ENCODE data around the gene ANGPT4. TPM values are rescaled to one million over a fixed set of nuclear protein-coding genes. Genes with fewer than 3 reads are reported as not detected.
"Not testable (repeated sequence)": the region's sequence is repeated elsewhere in the genome, so short reads cannot be mapped to it uniquely, and the experiment has no call there.

ANGPT4 gene
- polyA plus RNA-seq, 1 experiment, result not detected

DNA sequence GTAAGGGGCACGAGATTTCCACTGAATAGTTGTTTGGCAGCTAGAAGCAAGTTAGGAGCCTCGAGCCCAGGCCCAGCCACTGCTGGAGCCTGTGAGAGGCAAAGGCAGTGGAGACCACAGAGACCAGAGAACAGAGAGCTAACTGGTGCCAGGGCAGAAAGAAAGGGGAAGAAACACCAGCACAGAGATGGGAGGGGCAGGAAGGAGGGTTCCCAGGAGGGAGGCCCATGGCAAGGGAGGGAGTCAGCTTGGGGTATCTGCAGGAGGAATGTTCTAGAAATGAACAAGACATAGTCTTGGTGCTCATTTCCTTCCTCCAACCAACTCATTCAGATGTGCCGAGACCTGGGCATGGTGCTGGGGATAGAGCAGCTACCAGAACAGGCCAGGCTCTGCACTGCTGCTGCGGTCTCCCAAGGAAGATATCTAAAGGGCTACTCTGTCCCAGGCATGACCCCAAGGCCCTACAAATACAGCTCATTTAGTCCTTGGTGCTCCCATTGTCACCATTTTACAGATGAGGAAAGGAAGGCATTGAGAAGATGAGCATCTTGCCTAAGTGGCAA lies 10.7 kb downstream of the ANGPT4 start:
- Histone ChIP-seq H3K9me3 (ENCODE audit: control insufficient read depth, insufficient read depth, low read length) (no peaks in the 10 kb centered on the region), H3K27me3 (ENCODE audit: control insufficient read depth, insufficient read depth, low read length) (peaks cover 2% of the 10 kb centered on the region), H3K4me3 (ENCODE audit: low read depth, low read length) (no peak overlapping the region), H3K27ac (ENCODE audit: low read depth, low read length) (no peak overlapping the region)
- TF ChIP-seq, protein P1, sequence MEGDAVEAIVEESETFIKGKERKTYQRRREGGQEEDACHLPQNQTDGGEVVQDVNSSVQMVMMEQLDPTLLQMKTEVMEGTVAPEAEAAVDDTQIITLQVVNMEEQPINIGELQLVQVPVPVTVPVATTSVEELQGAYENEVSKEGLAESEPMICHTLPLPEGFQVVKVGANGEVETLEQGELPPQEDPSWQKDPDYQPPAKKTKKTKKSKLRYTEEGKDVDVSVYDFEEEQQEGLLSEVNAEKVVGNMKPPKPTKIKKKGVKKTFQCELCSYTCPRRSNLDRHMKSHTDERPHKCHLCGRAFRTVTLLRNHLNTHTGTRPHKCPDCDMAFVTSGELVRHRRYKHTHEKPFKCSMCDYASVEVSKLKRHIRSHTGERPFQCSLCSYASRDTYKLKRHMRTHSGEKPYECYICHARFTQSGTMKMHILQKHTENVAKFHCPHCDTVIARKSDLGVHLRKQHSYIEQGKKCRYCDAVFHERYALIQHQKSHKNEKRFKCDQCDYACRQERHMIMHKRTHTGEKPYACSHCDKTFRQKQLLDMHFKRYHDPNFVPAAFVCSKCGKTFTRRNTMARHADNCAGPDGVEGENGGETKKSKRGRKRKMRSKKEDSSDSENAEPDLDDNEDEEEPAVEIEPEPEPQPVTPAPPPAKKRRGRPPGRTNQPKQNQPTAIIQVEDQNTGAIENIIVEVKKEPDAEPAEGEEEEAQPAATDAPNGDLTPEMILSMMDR (IDR thresholded peaks at IDR 0.05; ENCODE audit: low read depth, low read length), result no peak
- CTCF ChIA-PET, result interaction anchor here (0.9 kb wide), 1 partner anchor 201 kb away, joined by 3 read pairs; no protein-coding TSS in a partner anchor
- POLR2A ChIA-PET, result no interaction called here
- no peak for DNase-seq (ENCODE audit: low read depth, low spot score)

DNA sequence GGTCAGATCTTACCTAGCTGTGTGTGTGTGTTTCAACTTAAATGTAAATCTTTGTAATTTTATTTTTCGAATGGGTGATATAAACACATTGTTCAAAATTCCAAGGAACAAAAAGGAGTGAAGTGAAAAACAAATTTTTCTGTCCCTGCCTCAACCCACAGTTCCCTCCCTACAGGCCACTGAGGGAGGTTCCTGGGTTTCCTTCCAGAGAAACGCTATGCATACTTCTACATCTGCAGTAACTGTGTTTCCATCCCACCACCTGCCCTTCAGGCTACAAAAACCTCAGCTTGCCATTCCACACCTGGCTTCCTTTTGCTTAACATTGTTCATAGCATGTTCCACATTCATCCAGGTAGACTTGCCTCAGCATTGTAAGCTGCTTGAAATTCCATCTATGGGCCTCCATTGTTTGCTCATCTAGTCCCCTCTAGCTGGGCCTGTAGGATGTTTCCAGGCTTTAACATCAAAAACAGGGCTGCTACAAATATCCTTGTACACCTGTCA lies 12.0 kb downstream of the ANGPT4 start:
- no peak overlapping the region for H3K4me3 ChIP-seq (ENCODE audit: low read depth, low read length)
- ChIA-PET POLR2A (no interaction called here), CTCF (no interaction called here)
- no peaks in the 10 kb centered on the region for H3K9me3 ChIP-seq (ENCODE audit: control insufficient read depth, insufficient read depth, low read length)
- peaks cover 2% of the 10 kb centered on the region for H3K27me3 ChIP-seq (ENCODE audit: control insufficient read depth, insufficient read depth, low read length)
- DNase-seq (ENCODE audit: low read depth, low spot score), result no peak
- TF ChIP-seq, protein P1 (IDR thresholded peaks at IDR 0.05; ENCODE audit: low read depth, low read length), result no peak
- no peak overlapping the region for H3K27ac ChIP-seq (ENCODE audit: low read depth, low read length)

DNA sequence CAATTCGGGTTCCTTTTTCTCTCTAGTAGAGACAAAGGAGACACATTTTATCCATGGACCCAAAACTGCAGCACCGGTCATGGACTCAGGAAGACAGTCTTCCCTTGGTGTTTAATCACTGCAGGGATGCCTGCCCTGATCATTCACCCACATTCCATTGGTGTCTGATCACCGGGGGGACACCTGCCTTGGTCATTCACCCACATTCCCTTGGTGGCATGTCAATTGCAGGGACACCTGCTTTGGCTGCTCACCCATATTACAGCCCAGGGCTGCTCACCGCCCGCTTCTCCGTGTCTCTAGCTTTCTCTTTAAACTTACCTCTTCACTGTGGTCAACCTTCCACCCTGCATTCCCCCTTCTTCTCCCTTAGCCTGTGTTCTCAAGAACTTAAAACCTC lies 18.7 kb downstream of the ANGPT4 start:
- H3K9me3 ChIP-seq (ENCODE audit: control insufficient read depth, insufficient read depth, low read length); H3K27ac ChIP-seq (ENCODE audit: low read depth, low read length); H3K4me3 ChIP-seq (ENCODE audit: low read depth, low read length); CTCF ChIA-PET; POLR2A ChIA-PET; H3K27me3 ChIP-seq (ENCODE audit: control insufficient read depth, insufficient read depth, low read length); DNase-seq (ENCODE audit: low read depth, low spot score): not testable (repeated sequence)

DNA sequence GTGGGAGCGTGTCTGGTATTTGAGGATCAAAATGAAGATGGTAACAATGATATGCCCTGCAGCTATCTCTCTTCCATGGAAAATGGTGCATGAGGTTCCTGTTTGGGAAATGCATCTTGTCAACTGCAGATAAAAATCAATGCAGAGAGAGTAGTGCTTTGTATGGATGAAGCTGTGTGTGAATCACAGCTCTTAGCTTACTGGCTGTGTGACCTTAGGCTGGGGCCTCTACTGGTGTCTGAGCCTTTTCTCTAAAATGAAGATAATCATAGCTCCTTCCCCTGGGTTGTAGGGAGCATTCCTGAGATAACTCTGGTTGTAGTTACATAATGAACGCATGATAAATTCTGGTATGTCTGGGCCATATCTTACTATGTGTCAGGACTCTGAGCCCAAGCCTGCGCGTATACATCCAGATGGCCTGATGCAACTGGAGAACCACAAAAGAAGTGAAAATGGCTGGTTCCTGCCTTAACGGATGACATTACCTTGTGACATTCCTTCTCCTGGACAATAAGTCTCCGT lies 19.6 kb downstream of the ANGPT4 start:
- DNase-seq (ENCODE audit: low read depth, low spot score), result no peak
- POLR2A ChIA-PET, result no interaction called here
- H3K4me3 ChIP-seq (ENCODE audit: low read depth, low read length), result no peak overlapping the region
- no peak overlapping the region for H3K27ac ChIP-seq (ENCODE audit: low read depth, low read length)
- TF ChIP-seq, protein P1 (IDR thresholded peaks at IDR 0.05; ENCODE audit: low read depth, low read length), result no peak
- CTCF ChIA-PET, result interaction anchor here (0.7 kb wide), 1 partner anchor 136 kb away, joined by 3 read pairs; no protein-coding TSS in a partner anchor
- H3K27me3 ChIP-seq (ENCODE audit: control insufficient read depth, insufficient read depth, low read length), result peaks cover 3% of the 10 kb centered on the region
- no peaks in the 10 kb centered on the region for H3K9me3 ChIP-seq (ENCODE audit: control insufficient read depth, insufficient read depth, low read length)

DNA sequence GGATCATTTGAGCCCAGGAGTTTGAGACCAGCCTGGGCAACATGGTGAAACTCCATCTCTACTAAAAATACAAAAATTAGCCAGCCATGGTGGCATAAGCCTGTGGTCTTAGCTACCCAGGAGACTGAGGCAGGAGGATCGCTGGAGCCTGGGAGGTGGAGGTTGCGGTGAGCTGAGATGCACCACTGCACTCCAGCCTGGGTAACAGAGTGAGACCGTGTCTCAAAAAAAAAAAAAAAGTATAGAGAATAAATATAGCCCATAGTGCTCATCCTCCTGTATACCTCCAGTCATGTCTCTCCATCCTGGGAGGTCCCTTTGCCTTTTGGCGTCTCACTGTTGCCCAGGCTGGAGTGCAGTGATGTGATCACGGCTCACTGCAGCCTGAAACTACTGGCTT lies 23.8 kb downstream of the ANGPT4 start:
- H3K27ac ChIP-seq (ENCODE audit: low read depth, low read length); H3K27me3 ChIP-seq (ENCODE audit: control insufficient read depth, insufficient read depth, low read length); H3K9me3 ChIP-seq (ENCODE audit: control insufficient read depth, insufficient read depth, low read length); CTCF ChIA-PET; H3K4me3 ChIP-seq (ENCODE audit: low read depth, low read length); POLR2A ChIA-PET; DNase-seq (ENCODE audit: low read depth, low spot score): not testable (repeated sequence)

DNA sequence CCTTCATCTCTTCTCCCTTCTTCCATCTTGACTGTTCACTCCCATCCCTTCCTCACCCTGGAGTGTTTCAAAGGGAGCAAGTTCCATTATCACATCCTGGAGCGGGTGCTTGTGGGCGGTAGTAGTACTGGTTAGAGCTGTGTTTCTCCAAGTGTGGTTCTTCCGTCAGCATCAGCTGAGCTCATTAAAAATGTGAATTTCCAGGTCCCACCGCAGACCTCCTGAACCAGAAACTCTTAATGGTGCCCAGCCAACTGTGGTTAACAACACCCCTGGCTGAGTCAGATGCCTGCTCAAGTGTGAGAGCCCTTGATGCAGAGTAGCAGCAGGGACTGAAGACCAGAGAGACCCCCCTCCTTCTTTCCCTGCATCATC lies 24.4 kb downstream of the ANGPT4 start:
- TF ChIP-seq, protein P1 (IDR thresholded peaks at IDR 0.05; ENCODE audit: low read depth, low read length), result no peak
- no peak overlapping the region for H3K4me3 ChIP-seq (ENCODE audit: low read depth, low read length)
- no peaks in the 10 kb centered on the region; the same call in 1 of the 2 replicates for H3K9me3 ChIP-seq (ENCODE audit: control insufficient read depth, insufficient read depth, low read length)
- no peaks in the 10 kb centered on the region for H3K27me3 ChIP-seq (ENCODE audit: control insufficient read depth, insufficient read depth, low read length)
- CTCF ChIA-PET, result interaction anchor here (0.6 kb wide), 1 partner anchor 185 kb away, joined by 3 read pairs; no protein-coding TSS in a partner anchor
- no peak for DNase-seq (ENCODE audit: low read depth, low spot score)
- POLR2A ChIA-PET, result no interaction called here
- H3K27ac ChIP-seq (ENCODE audit: low read depth, low read length), result no peak overlapping the region
